ENCODE data around the gene ELFN2.

DNA sequence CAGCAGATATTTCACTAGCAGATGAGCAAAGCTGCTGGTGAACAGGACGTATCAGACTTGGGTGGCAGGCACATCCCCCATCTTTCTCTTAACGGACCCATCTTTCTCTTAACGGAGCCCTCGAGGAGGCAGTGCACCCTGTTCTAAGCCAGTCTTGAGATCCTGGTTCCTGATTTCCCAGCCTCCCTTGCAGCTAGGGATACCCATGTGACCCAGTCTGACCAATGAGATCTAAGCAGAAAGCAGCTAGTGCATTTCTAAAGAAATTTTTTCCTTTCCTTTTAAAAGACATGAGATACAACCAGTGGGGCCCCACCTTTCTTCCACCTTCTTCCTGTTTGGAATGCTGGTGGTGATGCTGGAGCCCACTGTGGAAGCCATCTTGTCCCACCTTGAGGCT, 13.6 kb upstream of the ELFN2 start:
- TF ChIP-seq, protein P1, sequence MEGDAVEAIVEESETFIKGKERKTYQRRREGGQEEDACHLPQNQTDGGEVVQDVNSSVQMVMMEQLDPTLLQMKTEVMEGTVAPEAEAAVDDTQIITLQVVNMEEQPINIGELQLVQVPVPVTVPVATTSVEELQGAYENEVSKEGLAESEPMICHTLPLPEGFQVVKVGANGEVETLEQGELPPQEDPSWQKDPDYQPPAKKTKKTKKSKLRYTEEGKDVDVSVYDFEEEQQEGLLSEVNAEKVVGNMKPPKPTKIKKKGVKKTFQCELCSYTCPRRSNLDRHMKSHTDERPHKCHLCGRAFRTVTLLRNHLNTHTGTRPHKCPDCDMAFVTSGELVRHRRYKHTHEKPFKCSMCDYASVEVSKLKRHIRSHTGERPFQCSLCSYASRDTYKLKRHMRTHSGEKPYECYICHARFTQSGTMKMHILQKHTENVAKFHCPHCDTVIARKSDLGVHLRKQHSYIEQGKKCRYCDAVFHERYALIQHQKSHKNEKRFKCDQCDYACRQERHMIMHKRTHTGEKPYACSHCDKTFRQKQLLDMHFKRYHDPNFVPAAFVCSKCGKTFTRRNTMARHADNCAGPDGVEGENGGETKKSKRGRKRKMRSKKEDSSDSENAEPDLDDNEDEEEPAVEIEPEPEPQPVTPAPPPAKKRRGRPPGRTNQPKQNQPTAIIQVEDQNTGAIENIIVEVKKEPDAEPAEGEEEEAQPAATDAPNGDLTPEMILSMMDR (conservative IDR thresholded peaks at IDR 0.05 in 1 of 2, IDR thresholded peaks at IDR 0.05 in 1 of 2; ENCODE audit: extremely low read depth in 1 of 2, insufficient read depth in 1 of 2, low read depth in 1 of 2, low read length in 2 of 2): no peak
- TF ChIP-seq EZH2 (IDR thresholded peaks at IDR 0.05; ENCODE audit: borderline replicate concordance, low read length): no peak
